GM12878 (cell line): ENCODE measurements around the gene ACACA. TPM values are rescaled to one million over a fixed set of nuclear protein-coding genes. Genes with fewer than 3 reads are reported as not detected.

Source experiments
- ATAC-seq: fragments of 200-7000 bp; cut with Tn5 transposase; 3 replicates; pipeline ENCODE4 v1.9.1; 2020; ENCODE audit warnings: mild to moderate bottlenecking, moderate library complexity
- BruUV-seq: library from RNA; stranded (reverse); fragments of 400-500 nt; replicated peaks from 2 replicates; lab custom pipeline; 2021; lab: Mats Ljungman, UMichigan
- CTCF ChIA-PET: fragments of 300-600 bp; sonication (Branson Sonifier 250); formaldehyde crosslinking; extraction: SDS; loops from one replicate; lab custom pipeline; 2021; ENCODE audit warnings: inconsistent platforms; lab: Yijun Ruan, JAX
- POLR2A ChIA-PET: fragments of 350-600 bp; formaldehyde crosslinking; extraction: SDS; loops from one replicate; lab custom pipeline; 2021; ENCODE audit warnings: inconsistent platforms; lab: Charles Lee
- RAD21 ChIA-PET: fragments of 300-600 bp; sonication (Branson Sonifier 250); formaldehyde crosslinking; loops from one replicate; lab custom pipeline; 2023; ENCODE audit warnings: antibody characterized with exemption; ENCODE audit not compliant: unreplicated experiment; lab: Charles Lee
- SMC1A ChIA-PET: fragments of 300-600 bp; sonication (Branson Sonifier 250); formaldehyde crosslinking; loops from one replicate; lab custom pipeline; 2023; ENCODE audit not compliant: unreplicated experiment, uncharacterized antibody; lab: Charles Lee
- DNase-seq: peaks from one replicate; pipeline ENCODE4 v3.0.0-alpha.2; 2011; ENCODE audit warnings: low read depth, low spot score
- FAIRE-seq: peaks from 3 replicates; lab custom pipeline; 2011; peaks lifted over from hg19 to GRCh38; lab: Jason Lieb, UNC
- H2AFZ ChIP-seq: 2 replicates; pipeline ENCODE4 v1.6.0; 2011; ENCODE audit warnings: low read depth, low read length, control low read depth; ENCODE audit not compliant: control insufficient read depth
- H3K27ac ChIP-seq: 2 replicates; pipeline ENCODE4 v1.5.1; 2011; ENCODE audit warnings: control low read depth; ENCODE audit not compliant: control insufficient read depth, insufficient read depth
- H3K27me3 ChIP-seq, 2 experiments: replicated peaks in 1 of 2; 2 replicates each; pipeline versions ENCODE4 v1.6.0 to v1.6.1; 2011; ENCODE audit warnings: low read length in 1 of 2; ENCODE audit not compliant: control insufficient read depth in 2 of 2, insufficient read depth in 2 of 2
- H3K36me3 ChIP-seq, 2 experiments: 2 replicates each; pipeline ENCODE4 v1.5.1; 2011; ENCODE audit warnings: low read length in 1 of 2; ENCODE audit not compliant: control insufficient read depth in 2 of 2, insufficient read depth in 2 of 2
- H3K4me1 ChIP-seq: 2 replicates; pipeline ENCODE4 v1.6.1; 2011; ENCODE audit warnings: mild to moderate bottlenecking, low read length, moderate library complexity, mixed read lengths; ENCODE audit not compliant: control insufficient read depth, insufficient read depth
- H3K4me2 ChIP-seq: 2 replicates; pipeline ENCODE4 v1.6.0; 2011; ENCODE audit warnings: control low read depth; ENCODE audit not compliant: control insufficient read depth, insufficient read depth
- H3K4me3 ChIP-seq: fragments of 200-600 bp; sonication (generic); 2 replicates; pipeline ENCODE4 v1.5.1; 2016
- H3K79me2 ChIP-seq: 2 replicates; pipeline ENCODE4 v1.6.0; 2011; ENCODE audit warnings: low read length; ENCODE audit not compliant: control insufficient read depth, insufficient read depth
- H3K9ac ChIP-seq: 2 replicates; pipeline ENCODE4 v1.8.0; 2011; ENCODE audit warnings: low read length, control low read depth, mixed read lengths; ENCODE audit not compliant: control insufficient read depth, insufficient read depth
- H3K9me3 ChIP-seq: replicated peaks from 3 replicates; pipeline ENCODE4 v1.5.1; 2011; ENCODE audit warnings: mild to moderate bottlenecking, low read length; ENCODE audit not compliant: control insufficient read depth, insufficient read depth
- H4K20me1 ChIP-seq: 2 replicates; pipeline ENCODE4 v1.6.0; 2011; ENCODE audit not compliant: control insufficient read depth, insufficient read depth
- BRCA1 ChIP-seq: IDR thresholded peaks from 2 replicates; pipeline ENCODE4 v1.6.1; 2011; ENCODE audit warnings: low read depth, low read length, improper control_type of control experiment
- EED ChIP-seq: sonication (generic); IDR thresholded peaks from 2 replicates; pipeline ENCODE4 v1.6.1; 2016; ENCODE audit warnings: antibody characterized with exemption, low read depth
- ESRRA ChIP-seq: IDR thresholded peaks from 2 replicates; pipeline ENCODE4 v1.6.1; 2012; ENCODE audit warnings: mild to moderate bottlenecking, low read length, improper control_type of control experiment
- MTA2 ChIP-seq: fragments of 450-650 bp; IDR thresholded peaks from 2 replicates; pipeline ENCODE4 v1.6.1; 2016; ENCODE audit warnings: low read depth, mild to moderate bottlenecking, moderate library complexity
- NR2F1 ChIP-seq: fragments of 450-650 bp; conservative IDR thresholded peaks from 2 replicates; pipeline ENCODE4 v1.6.1; 2017; ENCODE audit warnings: mild to moderate bottlenecking
- NRF1 ChIP-seq: conservative IDR thresholded peaks from 2 replicates; pipeline ENCODE4 v1.6.1; 2011; ENCODE audit warnings: mild to moderate bottlenecking, low read depth, low read length, improper control_type of control experiment
- PML ChIP-seq: IDR thresholded peaks from 2 replicates; pipeline ENCODE4 v1.6.1; 2012; ENCODE audit warnings: low read length, inconsistent platforms
- TCF12 ChIP-seq: IDR thresholded peaks from 2 replicates; pipeline ENCODE4 v1.6.1; 2011; ENCODE audit warnings: low read depth, mild to moderate bottlenecking, low read length
- YY1 ChIP-seq: IDR thresholded peaks from 2 replicates; pipeline ENCODE4 v1.6.1; 2011; ENCODE audit warnings: low read depth, mild to moderate bottlenecking, low read length
- ZNF207 ChIP-seq: fragments of 450-650 bp; IDR thresholded peaks from 2 replicates; pipeline ENCODE4 v1.6.1; 2014; ENCODE audit warnings: antibody characterized with exemption, mild to moderate bottlenecking, borderline replicate concordance
- WGBS: methylation state at CpG from one replicate; pipeline ENCODE4 v1.1.6; 2016; ENCODE audit warnings: low lambda C conversion rate; ENCODE audit not compliant: insufficient replicate concordance, insufficient coverage; ENCODE audit errors: missing lambda C conversion rate; 5-methylcytosine and 5-hydroxymethylcytosine counted together
- in situ Hi-C: fragments of 300-500 bp; cut with MboI; formaldehyde crosslinking; loops from 9 replicates; pipeline ENCODE4 v1.14.3; 2018; ENCODE audit warnings: mixed read lengths
- intact Hi-C: fragments of 100-400 bp; cut with micrococcal nuclease; formaldehyde crosslinking; loops from one replicate; pipeline ENCODE4 v1.14.2; 2022; ENCODE audit not compliant: unreplicated experiment
- polyA plus RNA-seq, 11 experiments: library from polyadenylated mRNA; depleted of rRNA in 4 of 11; unstranded in 6 of 11; stranded (reverse) in 5 of 11; fragments of >200 nt; fragmentation: Nextera tagmentation in 4 of 11; fragmentation: Illumina TruSeq in 1 of 11; extraction: Ambion mirVana in 4 of 11; extraction: Trizol in 1 of 11; gene quantifications; 1 replicate in 1 of 11; 2 replicates in 10 of 11; pipeline versions ENCODE4 v1.2.1 to v1.2.3, GENCODE V29; 2011 to 2016; ENCODE audit warnings: inconsistent platforms in 2 of 11, missing spikeins in 2 of 11, low read depth in 1 of 11
- total RNA-seq, 4 experiments: library from RNA; depleted of rRNA in 3 of 4; stranded (reverse); fragments of >200 nt in 3 of 4; fragmentation: Illumina TruSeq in 1 of 4; extraction: Trizol in 1 of 4; gene quantifications; 2 replicates each; pipeline versions ENCODE4 v1.2.1 to v1.2.3, GENCODE V29; 2013 to 2021
- TF ChIP-seq, protein P1 (sequence below): IDR thresholded peaks from 2 replicates; pipeline ENCODE4 v1.6.1; 2011; ENCODE audit warnings: low read depth, mild to moderate bottlenecking, low read length, moderate library complexity, borderline replicate concordance; ENCODE audit errors: extremely low read depth
- TF ChIP-seq, protein P2 (sequence below), 3 experiments: IDR thresholded peaks in 2 of 3; conservative IDR thresholded peaks in 1 of 3; 2 replicates each; pipeline ENCODE4 v1.5.1; 2011; ENCODE audit warnings: low read depth in 3 of 3, low read length in 3 of 3, mild to moderate bottlenecking in 3 of 3, control low read depth in 2 of 3, moderate library complexity in 2 of 3, inconsistent platforms in 1 of 3, mixed read lengths in 1 of 3; ENCODE audit not compliant: control insufficient read depth in 2 of 3, insufficient read depth in 1 of 3; ENCODE audit errors: extremely low read depth in 1 of 3

The ACACA gene
- total and polyA plus RNA-seq, 10 of the 15 experiments (the other 5 are each of a cell fraction or from before 2014, with no cell fraction given), result 12.9 to 74.2 (median 32.0) TPM

DNA sequence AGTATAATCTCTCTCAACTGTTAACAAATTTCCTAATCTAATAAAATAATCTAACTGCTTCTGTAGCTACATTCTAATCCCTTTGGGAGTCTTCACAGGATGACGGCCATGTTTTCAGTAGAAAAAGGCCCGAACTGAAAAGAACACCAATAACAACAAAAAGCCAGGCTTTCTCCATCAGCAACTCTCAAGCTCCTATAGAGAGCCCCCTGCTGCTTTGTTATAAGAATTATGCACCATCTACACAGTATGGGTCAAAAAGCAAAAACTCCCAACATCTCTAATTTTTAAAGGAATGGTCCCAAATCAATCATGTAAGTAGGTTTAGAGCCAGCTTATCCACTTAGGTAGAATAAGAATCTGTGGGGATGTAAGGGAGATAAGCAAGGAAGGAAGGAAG lies 194.5 kb downstream of the ACACA start:
- no peak overlapping the region for H3K9ac ChIP-seq
- CTCF ChIA-PET, result interaction anchor here (0.6 to 1.1 kb wide), 3 partner anchors 21 to 131 kb away, joined by 3 read pairs; no protein-coding TSS in a partner anchor
- peaks cover 0 to 12% of the 10 kb centered on the region in 2 experiments; a peak in 2 of 4 replicates for H3K36me3 ChIP-seq
- no peak for TF ChIP-seq NRF1
- TF ChIP-seq MTA2, result no peak
- no peak for TF ChIP-seq TCF12
- no peak for TF ChIP-seq EED
- TF ChIP-seq ZNF207, result no peak
- TF ChIP-seq, protein P1, sequence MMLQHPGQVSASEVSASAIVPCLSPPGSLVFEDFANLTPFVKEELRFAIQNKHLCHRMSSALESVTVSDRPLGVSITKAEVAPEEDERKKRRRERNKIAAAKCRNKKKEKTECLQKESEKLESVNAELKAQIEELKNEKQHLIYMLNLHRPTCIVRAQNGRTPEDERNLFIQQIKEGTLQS, result no peak
- in situ Hi-C loops (no loop called here), intact Hi-C loops (no loop called here)
- no peak overlapping the region for H3K4me2 ChIP-seq
- SMC1A ChIA-PET, result interaction anchor here (1.1 kb wide), 1 partner anchor 88 kb away, joined by 4 read pairs; no protein-coding TSS in a partner anchor
- RAD21 ChIA-PET, result interaction anchor here (0.6 kb wide), 1 partner anchor 282 kb away, joined by 3 read pairs; no protein-coding TSS in a partner anchor
- 100% methylated on average over 2 of the region's 2 CpGs for WGBS
- no peak for FAIRE-seq
- no peak for ATAC-seq
- H3K9me3 ChIP-seq, result no peaks in the 10 kb centered on the region
- no peak overlapping the region for H3K4me3 ChIP-seq
- POLR2A ChIA-PET, result no interaction called here
- H3K4me1 ChIP-seq, result no peaks in the 10 kb centered on the region
- H3K27ac ChIP-seq, result no peak overlapping the region
- H2AFZ ChIP-seq, result no peak overlapping the region
- no TSS peak for BruUV-seq
- no peaks in the 10 kb centered on the region for H3K79me2 ChIP-seq
- no peak for DNase-seq
- H4K20me1 ChIP-seq, result no peaks in the 10 kb centered on the region
- no peaks in the 10 kb centered on the region for H3K27me3 ChIP-seq

DNA sequence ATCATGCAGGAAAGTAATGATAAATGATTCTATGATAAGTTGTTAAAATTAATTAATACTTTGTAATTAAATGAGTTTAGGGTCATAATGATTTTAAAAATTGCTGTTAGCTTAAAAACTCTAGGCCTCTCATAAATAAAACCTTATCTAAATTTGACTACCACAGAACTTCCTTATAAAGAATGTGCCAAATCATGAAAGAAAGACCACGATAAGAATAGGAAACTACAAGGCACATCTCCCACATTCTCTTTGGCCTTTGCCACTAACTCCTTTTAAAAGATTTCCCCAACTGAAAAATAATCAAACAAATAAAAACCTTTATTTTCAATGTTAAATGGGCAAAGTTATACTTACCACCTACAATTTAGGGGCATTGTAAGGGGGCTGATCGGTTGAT lies 195.5 kb downstream of the ACACA start:
- FAIRE-seq (no peak), ATAC-seq (no peak), DNase-seq (no peak)
- H3K27ac ChIP-seq, result no peak overlapping the region
- H3K4me3 ChIP-seq, result no peak overlapping the region
- H3K36me3 ChIP-seq, result peaks cover 0 to 14% of the 10 kb centered on the region in 2 experiments; a peak in 2 of 4 replicates
- no peaks in the 10 kb centered on the region for H3K79me2 ChIP-seq
- no TSS peak for BruUV-seq
- H3K9ac ChIP-seq, result no peak overlapping the region
- POLR2A ChIA-PET, result interaction anchor here (0.6 kb wide), 1 partner anchor 396 kb away, joined by 7 read pairs; no protein-coding TSS in a partner anchor
- H3K27me3 ChIP-seq, result no peaks in the 10 kb centered on the region
- no peaks in the 10 kb centered on the region for H3K9me3 ChIP-seq
- CTCF ChIA-PET, result interaction anchor here (0.6 to 4.3 kb wide), 9 partner anchors 8 to 658 kb away, joined by 3 to 16 read pairs (median 5); no protein-coding TSS in a partner anchor
- in situ Hi-C loops (no loop called here), intact Hi-C loops (no loop called here)
- no peaks in the 10 kb centered on the region for H3K4me1 ChIP-seq
- no peak overlapping the region for H3K4me2 ChIP-seq
- 100% methylated on average over 2 of the region's 2 CpGs for WGBS
- RAD21 ChIA-PET, result interaction anchor here (1.2 kb wide), 1 partner anchor 12 kb away, joined by 5 read pairs; no protein-coding TSS in a partner anchor
- H4K20me1 ChIP-seq, result no peaks in the 10 kb centered on the region
- no peak overlapping the region for H2AFZ ChIP-seq
- SMC1A ChIA-PET, result interaction anchor here (0.6 to 2.0 kb wide), 4 partner anchors 13 to 132 kb away, joined by 3 to 7 read pairs (median 3); no protein-coding TSS in a partner anchor
- TF ChIP-seq ESRRA (no peak), BRCA1 (no peak), YY1 (no peak), NR2F1 (no peak), PML (no peak)
- TF ChIP-seq, protein P2, sequence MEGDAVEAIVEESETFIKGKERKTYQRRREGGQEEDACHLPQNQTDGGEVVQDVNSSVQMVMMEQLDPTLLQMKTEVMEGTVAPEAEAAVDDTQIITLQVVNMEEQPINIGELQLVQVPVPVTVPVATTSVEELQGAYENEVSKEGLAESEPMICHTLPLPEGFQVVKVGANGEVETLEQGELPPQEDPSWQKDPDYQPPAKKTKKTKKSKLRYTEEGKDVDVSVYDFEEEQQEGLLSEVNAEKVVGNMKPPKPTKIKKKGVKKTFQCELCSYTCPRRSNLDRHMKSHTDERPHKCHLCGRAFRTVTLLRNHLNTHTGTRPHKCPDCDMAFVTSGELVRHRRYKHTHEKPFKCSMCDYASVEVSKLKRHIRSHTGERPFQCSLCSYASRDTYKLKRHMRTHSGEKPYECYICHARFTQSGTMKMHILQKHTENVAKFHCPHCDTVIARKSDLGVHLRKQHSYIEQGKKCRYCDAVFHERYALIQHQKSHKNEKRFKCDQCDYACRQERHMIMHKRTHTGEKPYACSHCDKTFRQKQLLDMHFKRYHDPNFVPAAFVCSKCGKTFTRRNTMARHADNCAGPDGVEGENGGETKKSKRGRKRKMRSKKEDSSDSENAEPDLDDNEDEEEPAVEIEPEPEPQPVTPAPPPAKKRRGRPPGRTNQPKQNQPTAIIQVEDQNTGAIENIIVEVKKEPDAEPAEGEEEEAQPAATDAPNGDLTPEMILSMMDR (IDR thresholded peaks at IDR 0.05 in 2 of 3, conservative IDR thresholded peaks at IDR 0.05 in 1 of 3; ENCODE audit: control insufficient read depth in 2 of 3, extremely low read depth in 1 of 3, insufficient read depth in 1 of 3, low read depth in 3 of 3, low read length in 3 of 3), result no peak
